Muscle of leg (tissue), 11 donors: ENCODE measurements around the gene C1orf174. TPM values are rescaled to one million over a fixed set of nuclear protein-coding genes. Genes with fewer than 3 reads are reported as not detected.

Source experiments
- DNase-seq: peaks from one replicate; pipeline ENCODE4 v3.0.0; 2013
- H3K27ac ChIP-seq: one replicate; pipeline ENCODE4 v1.5.1; 2013; ENCODE audit warnings: mild to moderate bottlenecking, low read length, control low read depth
- H3K27me3 ChIP-seq: one replicate; pipeline ENCODE4 v1.6.1; 2013; ENCODE audit warnings: low read length; ENCODE audit not compliant: control insufficient read depth, insufficient read depth
- H3K36me3 ChIP-seq: one replicate; pipeline ENCODE4 v1.6.1; 2013; ENCODE audit warnings: low read length; ENCODE audit not compliant: control insufficient read depth, insufficient read depth
- H3K4me1 ChIP-seq: one replicate; pipeline ENCODE4 v1.6.1; 2013; ENCODE audit warnings: low read length; ENCODE audit not compliant: control insufficient read depth, insufficient read depth
- H3K4me3 ChIP-seq: one replicate; pipeline ENCODE4 v1.5.1; 2013; ENCODE audit warnings: low read length, control low read depth
- H3K9me3 ChIP-seq: replicated peaks from 2 replicates; pipeline ENCODE4 v1.6.1; 2013; ENCODE audit warnings: low read depth, low read length; ENCODE audit not compliant: control insufficient read depth
- WGBS: methylation state at CpG from one replicate; pipeline ENCODE4 v1.1.5; 2013; ENCODE audit warnings: missing lambda C conversion rate; ENCODE audit not compliant: insufficient coverage; 5-methylcytosine and 5-hydroxymethylcytosine counted together
- polyA plus RNA-seq, 8 donors: library from polyadenylated mRNA; unstranded; fragments of 120-200 nt; gene quantifications; one replicate each; pipeline versions ENCODE4 v1.2.1 to v1.2.3, GENCODE V29; 2013; ENCODE audit warnings: inconsistent platforms in 1 of 8, low replicate concordance in 1 of 8; ENCODE audit not compliant: insufficient read length in 8 of 8, insufficient read depth in 1 of 8
- total RNA-seq: library from RNA; stranded (reverse); fragments of 120-200 nt; gene quantifications from one replicate; pipeline ENCODE4 v1.2.4, GENCODE V29; 2013

The C1orf174 gene
- total and polyA plus RNA-seq, 9 donors = 16.5 to 20.9 (median 18.0) TPM

DNA sequence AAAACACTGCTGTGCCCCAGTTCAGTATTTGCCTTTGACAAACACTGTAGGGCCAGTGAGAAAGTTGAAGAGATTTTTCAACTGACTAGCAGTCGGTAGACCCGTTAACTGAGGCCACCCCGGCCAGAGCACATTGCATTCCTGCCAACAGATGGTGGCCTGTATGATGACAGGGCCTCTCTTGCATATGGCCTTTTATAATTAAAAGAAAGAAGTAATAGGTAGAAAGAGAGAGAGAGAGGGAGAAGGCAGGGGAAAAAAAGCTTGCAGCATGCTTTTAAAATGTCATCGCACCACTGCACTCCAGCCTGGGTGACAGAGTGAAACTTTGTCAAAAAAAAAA is 4.7 kb upstream of the C1orf174 start:
- WGBS = 41% methylated on average over 3 of the region's 4 CpGs
- no peak overlapping the region for H3K27ac ChIP-seq
- peaks cover 30% of the 10 kb centered on the region for H3K4me1 ChIP-seq
- H3K36me3 ChIP-seq = no peaks in the 10 kb centered on the region
- no peak overlapping the region for H3K4me3 ChIP-seq
- H3K9me3 ChIP-seq = no peaks in the 10 kb centered on the region
- H3K27me3 ChIP-seq = peaks cover 3% of the 10 kb centered on the region
- no peak for DNase-seq

- H3K27ac ChIP-seq = no peak overlapping the region
- H3K36me3 ChIP-seq = no peaks in the 10 kb centered on the region
- H3K4me3 ChIP-seq = no peak overlapping the region
- DNase-seq = no peak
- peaks cover 2% of the 10 kb centered on the region for H3K9me3 ChIP-seq
- peaks cover 35% of the 10 kb centered on the region for H3K4me1 ChIP-seq
- 72% methylated on average over 9 of the region's 24 CpGs for WGBS
- peaks cover 3% of the 10 kb centered on the region for H3K27me3 ChIP-seq
Measured at GRCh38 chr1:3904006-3904842, 4.2 kb upstream of the C1orf174 start.

- Histone ChIP-seq H3K27me3 (no peaks in the 10 kb centered on the region), H3K4me1 (peaks cover 36% of the 10 kb centered on the region), H3K27ac (peak overlapping the region; percentile 35), H3K36me3 (no peaks in the 10 kb centered on the region), H3K4me3 (no peak overlapping the region), H3K9me3 (peaks cover 4% of the 10 kb centered on the region)
- 45% methylated on average over 16 of the region's 16 CpGs for WGBS
- peak; percentile 72 for DNase-seq
Measured at GRCh38 chr1:3903141-3904005, 3.3 kb upstream of the C1orf174 start.

DNA sequence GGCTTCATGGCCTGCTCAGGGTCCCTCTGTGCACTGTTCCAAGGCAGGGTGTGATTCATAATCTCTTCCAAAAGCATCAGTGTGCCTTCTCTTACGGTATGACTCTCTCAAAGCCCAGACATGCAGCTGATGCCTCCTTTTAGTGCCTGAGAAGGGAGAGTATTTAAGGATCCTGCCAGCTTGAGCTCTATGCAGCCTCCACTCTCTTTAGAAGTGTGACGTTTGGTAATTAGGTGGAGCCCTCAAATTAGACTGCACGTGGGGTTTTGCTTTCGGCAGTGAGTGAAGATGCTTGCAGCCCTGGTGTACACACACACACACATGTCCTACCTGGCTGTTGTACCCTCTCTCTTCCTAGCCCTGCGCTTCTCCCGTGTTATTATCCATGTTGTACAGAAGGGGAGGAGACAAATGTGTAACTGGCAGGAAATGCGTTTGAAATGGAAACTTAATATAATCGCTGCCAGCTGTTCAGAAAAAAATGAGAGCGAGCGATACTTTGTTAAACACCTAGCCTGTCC is 2.6 kb upstream of the C1orf174 start:
- Histone ChIP-seq H3K9me3 (peaks cover 11% of the 10 kb centered on the region), H3K4me1 (peaks cover 36% of the 10 kb centered on the region), H3K27ac (peak overlapping the region; percentile 47), H3K36me3 (no peaks in the 10 kb centered on the region), H3K27me3 (no peaks in the 10 kb centered on the region), H3K4me3 (no peak overlapping the region)
- WGBS = 65% methylated on average over 3 of the region's 10 CpGs
- peak; percentile 39 for DNase-seq

DNA sequence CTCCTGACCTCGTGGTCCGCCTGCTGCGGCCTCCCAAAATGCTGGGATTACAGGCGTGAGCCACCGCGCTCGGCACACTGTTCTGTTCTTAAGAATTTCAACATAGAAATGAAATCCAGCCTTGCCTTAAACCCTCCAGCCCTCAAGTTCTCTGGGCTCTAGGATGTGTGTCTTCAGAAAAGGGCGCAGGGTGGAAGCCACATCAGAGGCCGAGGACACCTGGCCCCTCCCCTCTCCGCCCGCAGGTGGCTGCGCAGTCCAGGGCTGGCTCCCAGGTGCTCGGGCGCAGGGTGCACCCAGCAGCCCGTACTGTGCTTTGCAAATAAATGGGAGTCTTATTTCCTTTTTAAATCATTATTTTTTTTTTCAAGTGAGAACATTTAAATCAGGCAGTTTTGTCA is 2.0 kb upstream of the C1orf174 start:
- Histone ChIP-seq H3K36me3 (no peaks in the 10 kb centered on the region), H3K27me3 (no peaks in the 10 kb centered on the region), H3K4me3 (no peak overlapping the region), H3K4me1 (peaks cover 36% of the 10 kb centered on the region), H3K27ac (peak overlapping the region; percentile 47), H3K9me3 (peaks cover 11% of the 10 kb centered on the region)
- DNase-seq = no peak
- WGBS = 100% methylated on average over 4 of the region's 15 CpGs

- no peaks in the 10 kb centered on the region for H3K36me3 ChIP-seq
- H3K27me3 ChIP-seq = no peaks in the 10 kb centered on the region
- peaks cover 14% of the 10 kb centered on the region for H3K9me3 ChIP-seq
- WGBS = under 1% methylated on average over 43 of the region's 51 CpGs
- peak; percentile 99 for DNase-seq
- peak overlapping the region; percentile 81 for H3K4me3 ChIP-seq
- peak overlapping the region; percentile 97 for H3K27ac ChIP-seq
- H3K4me1 ChIP-seq = peaks cover 36% of the 10 kb centered on the region
Measured at GRCh38 chr1:3900969-3901529, 977 bp upstream of the C1orf174 start.

GRCh38 chr1:3899754-3900149 is 320 bp downstream of the C1orf174 start:
- Histone ChIP-seq H3K27ac (peak overlapping the region; percentile 97), H3K27me3 (no peaks in the 10 kb centered on the region), H3K4me1 (peaks cover 34% of the 10 kb centered on the region), H3K4me3 (peak overlapping the region; percentile 81), H3K36me3 (peaks cover 6% of the 10 kb centered on the region), H3K9me3 (peaks cover 14% of the 10 kb centered on the region)
- 0% methylated on average over 26 of the region's 26 CpGs for WGBS
- DNase-seq = no peak

GRCh38 chr1:3898994-3899753 is 898 bp downstream of the C1orf174 start:
- Histone ChIP-seq H3K36me3 (peaks cover 6% of the 10 kb centered on the region), H3K9me3 (peaks cover 14% of the 10 kb centered on the region), H3K4me3 (peak overlapping the region; percentile 81), H3K4me1 (peaks cover 29% of the 10 kb centered on the region), H3K27me3 (no peaks in the 10 kb centered on the region), H3K27ac (peak overlapping the region; percentile 97)
- no peak for DNase-seq
- WGBS = 32% methylated on average over 9 of the region's 10 CpGs

DNA sequence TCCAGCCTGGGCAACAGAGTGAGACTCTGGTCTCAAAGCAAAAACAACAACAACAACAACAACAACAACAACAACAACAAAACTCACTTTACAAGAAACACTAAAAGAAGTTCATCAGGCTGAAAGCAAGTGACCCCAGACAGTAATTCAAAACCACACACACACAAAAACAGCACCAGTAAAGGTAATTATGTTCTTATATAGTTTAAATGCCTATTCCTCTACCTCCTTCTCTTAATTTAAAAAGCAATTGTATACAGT is 1.7 kb downstream of the C1orf174 start:
- H3K4me3 ChIP-seq = no peak overlapping the region
- no peak overlapping the region for H3K27ac ChIP-seq
- no peaks in the 10 kb centered on the region for H3K27me3 ChIP-seq
- H3K9me3 ChIP-seq = peaks cover 14% of the 10 kb centered on the region
- peaks cover 22% of the 10 kb centered on the region for H3K4me1 ChIP-seq
- peaks cover 6% of the 10 kb centered on the region for H3K36me3 ChIP-seq
- no peak for DNase-seq
